GM23338 (cell line): ENCODE measurements around the gene TASP1.

Experiments used
- EZH2 ChIP-seq: fragments of 200-600 bp; sonication (generic); IDR thresholded peaks from one replicate; pipeline ENCODE4 v1.8.0; 2017; ENCODE audit warnings: antibody characterized with exemption, mild to moderate bottlenecking, low read depth; ENCODE audit not compliant: unreplicated experiment
- POLR2AphosphoS5 ChIP-seq: IDR thresholded peaks from 2 replicates; pipeline ENCODE4 v1.6.1; 2016; ENCODE audit warnings: antibody characterized with exemption, low read depth
- STAT1 ChIP-seq: IDR thresholded peaks from one replicate; pipeline ENCODE4 v1.6.1; 2016; ENCODE audit warnings: antibody characterized with exemption; ENCODE audit not compliant: unreplicated experiment
- TF ChIP-seq, protein P1 (sequence below), 2 experiments: fragments of 200-600 bp in 1 of 2; sonication (generic) in 1 of 2; conservative IDR thresholded peaks; 2 replicates each; pipeline versions ENCODE4 v1.5.1 to v1.6.1; 2016 to 2017; ENCODE audit warnings: antibody characterized with exemption in 2 of 2, low read depth in 2 of 2, mild to moderate bottlenecking in 2 of 2, moderate library complexity in 1 of 2

GRCh38 chr20:13432126-13432525 lies 206.6 kb downstream of the TASP1 start:
- TF ChIP-seq POLR2AphosphoS5 (no peak), EZH2 (no peak), STAT1 (no peak)
- TF ChIP-seq, protein P1, sequence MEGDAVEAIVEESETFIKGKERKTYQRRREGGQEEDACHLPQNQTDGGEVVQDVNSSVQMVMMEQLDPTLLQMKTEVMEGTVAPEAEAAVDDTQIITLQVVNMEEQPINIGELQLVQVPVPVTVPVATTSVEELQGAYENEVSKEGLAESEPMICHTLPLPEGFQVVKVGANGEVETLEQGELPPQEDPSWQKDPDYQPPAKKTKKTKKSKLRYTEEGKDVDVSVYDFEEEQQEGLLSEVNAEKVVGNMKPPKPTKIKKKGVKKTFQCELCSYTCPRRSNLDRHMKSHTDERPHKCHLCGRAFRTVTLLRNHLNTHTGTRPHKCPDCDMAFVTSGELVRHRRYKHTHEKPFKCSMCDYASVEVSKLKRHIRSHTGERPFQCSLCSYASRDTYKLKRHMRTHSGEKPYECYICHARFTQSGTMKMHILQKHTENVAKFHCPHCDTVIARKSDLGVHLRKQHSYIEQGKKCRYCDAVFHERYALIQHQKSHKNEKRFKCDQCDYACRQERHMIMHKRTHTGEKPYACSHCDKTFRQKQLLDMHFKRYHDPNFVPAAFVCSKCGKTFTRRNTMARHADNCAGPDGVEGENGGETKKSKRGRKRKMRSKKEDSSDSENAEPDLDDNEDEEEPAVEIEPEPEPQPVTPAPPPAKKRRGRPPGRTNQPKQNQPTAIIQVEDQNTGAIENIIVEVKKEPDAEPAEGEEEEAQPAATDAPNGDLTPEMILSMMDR (conservative IDR thresholded peaks at IDR 0.05; ENCODE audit: low read depth in 2 of 2): no peak
